GM19193 (cell line): Measurements from ENCODE around the gene XYLT1.

Experiments
- POLR2A ChIP-seq: IDR thresholded peaks from 4 replicates; pipeline ENCODE4 v1.6.1; 2011; ENCODE audit not compliant: insufficient read depth, insufficient read length; ENCODE audit errors: extremely low read depth

The XYLT1 gene

DNA sequence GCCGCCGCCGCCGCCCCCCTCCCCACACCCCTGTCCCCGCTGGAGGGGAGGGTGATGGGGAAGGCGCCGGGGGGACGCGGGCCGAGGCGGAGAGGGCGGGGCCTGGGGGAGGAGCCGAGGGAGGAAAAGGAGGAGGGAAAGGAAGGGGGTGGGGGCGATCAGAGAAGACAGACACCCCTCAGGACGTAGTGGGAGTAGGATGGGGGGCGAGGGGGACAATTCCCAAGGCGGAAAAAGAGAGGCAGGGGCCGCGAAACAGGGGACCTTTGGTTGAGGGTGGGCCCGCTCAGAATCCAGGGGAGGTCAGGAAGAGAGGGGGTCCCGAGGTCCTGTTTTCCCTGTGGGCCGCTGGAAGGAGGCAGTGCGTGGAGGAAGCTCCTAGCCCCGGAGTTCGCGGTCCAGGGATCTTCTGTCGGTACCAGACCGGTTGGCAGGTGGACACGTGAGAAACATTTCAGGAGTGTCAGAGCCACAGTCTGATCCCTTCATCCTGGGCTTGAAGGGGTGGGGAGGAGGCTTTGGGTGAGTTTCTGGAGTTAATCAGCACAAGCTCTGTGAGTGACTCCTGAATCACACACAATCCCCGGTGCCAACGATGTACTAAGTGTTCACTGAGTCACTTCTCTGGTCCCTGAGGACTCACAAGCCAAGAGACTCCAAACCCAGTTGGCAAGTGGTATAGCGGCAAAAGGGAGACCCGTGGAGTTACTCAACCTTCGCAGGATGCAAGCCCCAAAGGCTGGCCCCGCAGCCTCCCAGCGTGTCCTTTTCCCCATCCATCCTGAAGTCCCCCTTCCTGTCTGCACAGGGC is at the start of gene XYLT1:
Gene XYLT1, minus strand, starts transcription at position 53 of the 811 bp plus-strand sequence. CDS start 164 bp downstream, outside the sequence.
- no peak for TF ChIP-seq POLR2A

- no peak for TF ChIP-seq POLR2A
Measured at GRCh38 chr16:17520111-17520510, 49.4 kb upstream of the XYLT1 start.

- no peak for TF ChIP-seq POLR2A
Measured at GRCh38 chr16:17519101-17519955, 48.6 kb upstream of the XYLT1 start.

- no peak for TF ChIP-seq POLR2A
Measured at GRCh38 chr16:17518441-17518840, 47.7 kb upstream of the XYLT1 start.

GRCh38 chr16:17515421-17516210 is 44.9 kb upstream of the XYLT1 start:
- no peak for TF ChIP-seq POLR2A

GRCh38 chr16:17512636-17513220 is 42.0 kb upstream of the XYLT1 start:
- no peak for TF ChIP-seq POLR2A

- no peak for TF ChIP-seq POLR2A
Measured at GRCh38 chr16:17511340-17511739, 40.6 kb upstream of the XYLT1 start.

- TF ChIP-seq POLR2A = no peak
Measured at GRCh38 chr16:17510567-17510966, 39.8 kb upstream of the XYLT1 start.

DNA sequence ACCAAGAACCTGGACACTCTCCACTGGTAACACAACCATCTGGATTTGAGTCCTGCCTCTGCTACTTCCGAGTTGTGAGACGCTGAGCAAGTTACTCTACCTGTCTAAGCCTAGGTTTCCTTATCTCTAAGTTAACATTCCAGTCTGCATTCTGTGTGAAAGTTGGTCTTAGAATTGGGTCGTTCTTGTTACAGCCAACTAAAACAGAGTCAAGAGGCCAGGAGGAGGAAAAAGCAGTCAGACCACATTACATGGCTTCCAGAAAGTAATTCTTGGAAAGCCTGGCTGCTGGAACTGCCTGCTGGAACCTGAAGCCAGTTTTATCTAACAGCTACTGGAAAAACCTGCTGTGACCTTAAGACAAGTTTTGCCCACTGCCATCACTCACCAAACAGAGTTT is 38.4 kb upstream of the XYLT1 start:
- no peak for TF ChIP-seq POLR2A

DNA sequence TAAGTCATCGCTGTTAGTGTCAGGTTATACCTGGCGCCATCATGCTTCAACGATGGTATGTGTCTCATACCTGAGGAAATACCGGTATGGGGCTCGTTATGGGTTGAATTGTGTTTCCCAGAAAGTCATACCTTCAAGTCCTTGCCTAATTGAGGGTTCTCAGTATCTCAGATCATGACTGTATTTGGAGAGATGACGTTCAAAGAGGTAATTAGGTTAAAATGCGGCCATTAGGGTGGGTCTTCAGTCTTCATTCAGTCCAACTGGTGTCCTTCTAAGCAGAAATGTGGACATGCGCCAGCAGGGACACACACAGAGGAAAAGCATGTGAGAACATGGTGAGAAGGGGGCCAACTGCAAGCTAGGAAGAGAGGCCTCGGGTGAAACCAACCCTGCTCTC is 37.5 kb upstream of the XYLT1 start:
- no peak for TF ChIP-seq POLR2A

DNA sequence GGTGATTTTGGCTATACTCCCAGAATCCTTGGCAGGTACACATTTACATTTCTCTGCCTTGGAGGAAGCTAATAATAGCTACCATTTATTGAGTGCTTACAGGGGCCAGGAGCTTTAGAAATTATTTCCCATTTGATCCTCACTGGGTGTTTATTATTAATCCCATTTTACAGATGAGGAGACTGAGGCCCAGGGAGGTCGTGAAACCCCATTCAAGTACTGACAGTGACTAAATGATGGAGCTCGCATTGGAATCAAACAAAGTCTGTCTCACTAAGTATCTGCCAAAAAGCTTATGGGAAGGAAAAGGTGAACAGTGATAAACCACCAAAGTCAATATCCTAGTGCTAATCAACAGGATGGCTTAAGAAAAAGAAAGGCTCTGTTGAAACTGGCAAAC is 33.3 kb upstream of the XYLT1 start:
- no peak for TF ChIP-seq POLR2A

DNA sequence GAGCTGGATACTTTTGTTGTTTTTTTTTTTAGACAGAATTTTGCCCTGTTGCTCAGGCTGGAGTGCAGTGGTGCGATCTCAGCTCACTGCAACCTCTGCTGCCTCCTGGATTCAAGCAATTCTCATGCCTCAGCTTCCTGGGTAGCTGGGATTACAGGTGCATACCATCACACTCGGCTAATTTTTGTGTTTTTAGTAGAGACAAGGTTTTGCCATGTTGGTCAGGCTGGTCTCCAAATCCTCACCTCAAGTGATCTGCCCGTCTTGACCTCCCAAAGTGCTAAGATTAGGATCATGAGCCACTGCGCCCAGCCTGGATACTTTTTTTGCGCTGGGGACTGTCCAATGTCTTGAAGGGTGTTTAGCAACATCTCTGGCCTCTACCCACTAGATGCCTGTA is 32.6 kb upstream of the XYLT1 start:
- no peak for TF ChIP-seq POLR2A

GRCh38 chr16:17501321-17501720 is 30.6 kb upstream of the XYLT1 start:
- TF ChIP-seq POLR2A = no peak

GRCh38 chr16:17499223-17499902 is 28.6 kb upstream of the XYLT1 start:
- TF ChIP-seq POLR2A = no peak

DNA sequence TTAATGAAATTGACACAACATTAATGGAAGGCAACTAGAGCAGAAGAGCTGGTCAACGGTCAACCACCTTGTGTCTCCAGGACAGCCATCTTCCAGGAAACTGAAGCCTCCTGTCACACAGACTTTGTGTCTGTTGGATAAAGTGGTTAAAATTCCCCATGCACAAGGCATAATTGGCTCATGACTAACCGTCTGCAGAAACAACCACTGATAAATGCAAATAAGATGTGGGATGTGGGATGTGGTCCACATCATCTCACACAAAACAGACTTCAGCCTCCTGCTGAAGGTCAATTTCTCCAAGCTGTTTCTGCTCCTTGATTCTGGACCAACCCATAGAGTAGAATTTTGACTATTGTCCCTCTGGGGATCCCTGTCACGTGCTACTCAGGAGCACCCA is 26.9 kb upstream of the XYLT1 start:
- no peak for TF ChIP-seq POLR2A

DNA sequence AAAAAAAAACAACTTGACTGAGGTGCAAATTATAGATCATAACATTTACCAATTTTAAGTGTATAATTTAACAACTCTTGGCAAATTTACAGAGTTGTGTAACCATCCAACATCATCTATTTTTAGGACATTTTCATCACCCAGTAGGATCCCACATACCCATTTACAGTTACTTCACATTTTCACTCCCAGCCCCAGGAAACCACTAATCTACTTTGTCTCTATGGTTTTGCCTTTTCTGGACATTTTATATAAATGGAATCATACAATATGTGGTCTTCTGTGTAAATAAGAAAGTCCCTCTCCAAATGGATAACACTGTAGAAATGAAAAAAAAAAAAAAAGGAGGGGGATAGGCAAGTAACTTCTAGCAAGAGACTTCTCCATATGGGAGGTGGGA is 26.1 kb upstream of the XYLT1 start:
- TF ChIP-seq POLR2A = no peak
